NCI-H1048 (cell line): Measurements from ENCODE around the gene GPR55.

Experiments used
- DNase-seq: peaks from one replicate; lab custom pipeline; 2025; lab: John Stamatoyannopoulos, UW

The GPR55 gene

GRCh38 chr2:230934231-230935129 lies 9.4 kb upstream of the GPR55 start:
- DNase-seq: no peak

DNA sequence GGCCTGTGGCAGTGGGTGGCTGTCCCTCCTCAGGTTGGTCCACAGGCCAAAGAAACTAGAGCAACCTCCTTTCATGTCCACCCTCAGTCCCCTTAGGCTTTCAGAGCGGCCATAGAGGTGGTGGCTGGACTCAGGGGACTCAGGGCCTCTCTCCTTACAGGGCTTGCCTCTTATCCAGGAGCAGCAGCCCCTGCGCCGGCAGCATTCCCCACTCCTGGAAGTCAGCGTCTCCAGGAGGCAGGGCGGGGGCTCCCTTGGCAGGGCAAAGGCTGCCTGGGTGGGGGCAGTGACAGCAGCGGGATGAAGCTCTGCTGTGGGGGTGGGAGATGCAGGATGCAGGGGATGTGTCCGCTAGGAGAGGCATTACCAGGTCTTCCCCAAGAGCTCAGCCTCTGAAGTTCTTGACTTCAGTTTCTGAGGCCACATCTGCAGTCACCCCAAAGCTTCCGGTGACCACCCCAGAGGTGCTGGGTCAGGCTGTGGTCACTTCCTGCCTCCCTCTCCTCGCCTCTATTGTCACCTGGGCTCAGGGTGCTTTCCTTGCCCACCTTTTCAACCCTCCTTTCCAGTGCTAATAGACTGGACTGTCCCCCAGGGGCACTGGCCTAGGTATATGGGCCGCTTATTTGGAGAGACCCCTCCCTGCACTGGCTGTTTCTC lies 8.6 kb upstream of the GPR55 start:
- DNase-seq: no peak

GRCh38 chr2:230932556-230933511 lies 7.8 kb upstream of the GPR55 start:
- DNase-seq: no peak

- DNase-seq: no peak
Observed at GRCh38 chr2:230931556-230932231, 6.7 kb upstream of the GPR55 start.

DNA sequence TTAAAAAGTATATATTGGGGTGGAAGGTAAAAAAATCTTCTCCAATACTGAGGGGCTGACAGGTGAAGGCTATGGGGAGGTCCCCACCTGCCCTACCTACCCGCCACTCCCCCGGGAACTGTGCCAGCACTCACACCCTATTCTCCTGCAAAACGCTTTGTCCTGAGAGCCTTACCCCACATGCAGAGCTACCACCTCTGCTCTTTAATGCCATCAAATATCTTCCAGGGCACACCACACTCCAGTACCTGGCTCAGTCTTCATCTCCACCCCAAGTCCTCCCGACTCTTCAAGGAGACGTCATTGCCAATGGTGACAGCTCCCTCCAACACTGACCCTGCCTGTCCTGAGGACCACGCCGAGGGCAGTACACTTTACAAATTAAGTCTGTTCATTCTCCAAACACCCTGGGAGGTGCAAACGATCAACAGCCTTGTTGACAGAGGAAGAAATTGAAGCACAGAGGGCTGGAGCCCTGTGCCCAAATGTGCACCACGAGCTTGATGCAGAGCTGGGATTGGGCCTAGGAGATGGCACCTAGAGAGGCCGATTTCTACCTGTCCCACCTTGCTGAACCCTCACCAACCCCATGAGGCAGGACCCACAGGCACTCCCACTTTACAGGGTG lies 6.0 kb upstream of the GPR55 start:
- DNase-seq: no peak

DNA sequence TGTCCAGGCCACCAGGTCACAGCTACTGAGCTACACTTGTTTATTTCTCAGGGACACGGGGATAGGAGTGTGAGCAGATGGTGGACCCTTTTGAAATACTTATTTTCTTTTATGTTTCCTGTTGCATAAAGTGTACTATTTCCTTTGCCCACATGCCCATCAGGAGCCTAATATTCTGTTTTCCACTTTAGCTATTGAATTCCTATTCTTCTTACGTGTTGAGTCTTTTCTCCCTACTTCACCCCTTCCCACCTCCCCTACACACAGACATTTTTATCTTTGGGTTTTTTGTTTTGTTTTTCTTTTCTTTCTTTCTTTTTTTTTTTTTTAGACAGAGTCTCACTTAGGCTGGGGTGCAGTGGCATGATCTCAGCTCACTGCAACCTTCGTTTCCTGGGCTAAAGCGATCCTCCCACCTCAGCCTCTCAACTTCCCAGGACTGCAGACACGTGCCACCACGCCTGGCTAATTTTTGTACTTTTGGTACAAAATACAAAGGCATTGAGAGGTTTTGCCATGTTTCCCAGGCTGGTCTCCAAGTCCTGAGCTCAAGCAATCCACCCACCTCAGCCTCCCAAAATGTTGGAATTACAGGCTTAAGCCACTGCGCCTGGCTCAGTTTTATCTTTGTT lies 5.2 kb upstream of the GPR55 start:
- no peak for DNase-seq

DNA sequence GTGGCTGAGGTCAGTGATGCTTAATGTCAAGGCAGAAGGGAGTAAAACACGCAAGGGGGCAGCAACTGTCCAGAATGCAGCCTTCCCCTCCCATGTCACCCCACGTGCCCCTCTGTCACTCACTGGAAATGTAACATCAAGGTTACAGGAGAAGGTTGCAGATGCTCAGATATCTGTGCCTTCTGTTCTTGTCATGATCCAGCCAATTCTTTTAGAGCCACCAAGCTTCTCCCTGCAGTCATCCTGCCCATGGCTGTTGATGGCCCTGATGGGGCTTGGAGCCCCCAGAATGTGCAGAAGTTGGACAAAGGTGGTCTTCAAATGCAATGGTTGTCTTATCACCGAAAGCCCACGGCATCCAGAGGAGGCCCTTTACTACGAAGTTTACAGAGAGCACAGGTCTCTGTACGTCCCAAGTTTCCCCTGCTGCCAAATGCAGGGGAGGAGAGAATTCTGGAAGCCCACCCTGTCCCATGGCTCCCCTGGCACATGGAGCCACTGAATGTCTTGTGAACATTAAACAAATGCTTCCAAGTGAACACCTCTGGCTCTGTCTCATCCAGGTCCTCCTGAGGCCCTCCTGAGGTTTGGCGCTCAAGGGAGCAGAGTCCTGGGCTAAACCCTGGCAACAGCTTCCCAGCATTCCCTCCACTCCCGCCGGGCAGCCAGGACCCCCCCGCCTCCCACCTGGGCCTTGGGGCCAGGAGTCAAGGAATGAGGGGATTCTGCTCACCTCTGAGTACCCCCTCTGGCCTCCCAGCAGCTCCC lies 4.5 kb upstream of the GPR55 start:
- no peak for DNase-seq

DNA sequence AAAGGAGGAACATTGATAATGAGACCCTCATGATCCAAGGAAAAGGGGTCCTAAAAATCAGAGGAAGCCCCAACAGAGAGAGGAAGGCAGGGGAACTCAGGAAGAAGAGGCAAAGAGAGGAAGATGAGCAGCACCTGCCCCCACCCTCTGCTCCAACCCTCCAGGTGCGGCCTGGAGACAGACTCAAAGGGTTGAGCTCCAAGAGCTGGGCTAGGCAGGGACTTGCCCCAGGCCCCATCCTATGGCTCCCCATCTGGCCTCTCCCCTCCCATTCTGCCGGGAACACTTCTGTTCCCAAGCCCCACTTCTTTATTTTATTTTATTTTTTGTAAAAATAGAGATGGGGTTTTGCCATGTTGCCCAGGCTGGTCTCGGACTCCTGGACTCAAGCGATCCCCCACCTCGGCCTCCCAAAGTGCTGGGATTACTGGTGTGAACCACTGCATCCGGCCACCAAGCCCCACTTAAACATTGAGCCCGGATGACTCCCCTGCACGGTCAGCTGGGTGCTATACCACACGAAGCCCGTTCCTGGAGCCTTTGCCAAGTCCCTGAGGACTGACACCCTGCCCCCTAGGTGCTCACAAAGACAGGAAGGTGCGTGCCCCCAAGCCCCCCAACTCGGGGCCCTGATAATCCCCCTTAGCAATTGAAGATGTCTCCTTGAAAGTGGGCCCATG lies 3.8 kb upstream of the GPR55 start:
- DNase-seq: no peak

GRCh38 chr2:230927711-230928341 lies 2.8 kb upstream of the GPR55 start:
- DNase-seq: no peak

DNA sequence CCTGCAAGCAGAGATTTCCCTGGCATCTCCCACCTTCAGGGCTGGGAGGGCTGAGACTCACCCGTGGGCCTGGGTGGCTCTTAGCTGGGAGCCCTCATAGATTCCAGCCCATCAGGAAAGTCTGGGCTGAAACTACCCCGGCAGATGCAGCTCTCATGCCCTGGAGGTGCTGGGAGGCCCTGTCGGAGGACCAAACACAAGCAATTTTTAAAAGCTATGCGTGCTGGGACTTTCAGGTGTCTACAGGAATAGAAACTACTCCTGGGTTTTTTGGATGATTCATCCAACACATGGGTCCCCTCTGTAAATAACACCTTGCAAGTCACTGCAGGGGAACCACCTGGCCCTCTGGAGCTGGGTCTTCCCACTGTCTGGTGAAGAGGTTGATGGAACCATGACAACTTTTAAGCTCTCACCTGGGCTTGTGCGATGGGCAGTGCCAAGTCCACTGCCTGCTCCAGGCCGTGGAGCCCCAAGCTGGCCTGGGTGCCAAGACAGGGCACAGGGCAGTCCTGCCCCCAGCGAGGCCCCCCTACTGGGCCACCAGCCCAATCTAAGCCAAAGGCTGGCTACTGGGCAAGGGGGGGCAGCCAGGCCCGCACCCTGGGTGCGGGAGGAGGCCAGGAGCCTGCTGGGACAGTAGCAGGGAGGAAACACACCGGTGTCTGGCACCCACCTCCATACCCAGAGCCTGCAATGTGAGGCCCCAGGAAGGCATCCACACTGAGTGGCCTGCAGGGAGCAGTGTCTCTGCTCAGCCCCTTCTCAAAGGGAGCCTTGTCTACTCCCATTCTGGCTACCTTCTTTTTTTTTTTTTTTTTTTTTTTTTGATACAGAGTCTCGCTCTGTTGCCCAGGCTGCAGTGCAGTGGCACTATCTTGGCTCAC lies 1.1 kb upstream of the GPR55 start:
- no peak for DNase-seq

DNA sequence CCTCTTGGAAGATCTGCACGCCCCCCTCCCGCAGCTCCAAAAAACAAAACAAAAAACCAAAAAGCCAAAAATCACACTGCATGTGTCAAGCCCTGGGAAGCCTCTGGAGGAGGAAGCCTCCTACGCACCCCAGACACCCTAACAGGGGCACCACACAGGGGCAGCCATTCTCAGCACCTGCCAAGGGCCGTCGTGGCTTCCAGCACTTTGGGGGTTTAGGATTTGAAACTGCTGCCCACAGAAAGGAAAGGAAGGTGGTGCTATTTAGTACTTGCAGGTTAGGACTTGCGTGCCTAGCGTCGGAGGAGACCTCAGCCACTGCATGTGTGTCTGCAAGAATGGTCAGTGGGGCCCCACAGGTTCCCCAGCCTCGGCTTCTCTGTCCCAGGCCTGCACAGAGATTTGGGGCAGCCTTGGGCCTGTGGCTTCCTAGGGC lies 419 bp upstream of the GPR55 start:
- no peak for DNase-seq

DNA sequence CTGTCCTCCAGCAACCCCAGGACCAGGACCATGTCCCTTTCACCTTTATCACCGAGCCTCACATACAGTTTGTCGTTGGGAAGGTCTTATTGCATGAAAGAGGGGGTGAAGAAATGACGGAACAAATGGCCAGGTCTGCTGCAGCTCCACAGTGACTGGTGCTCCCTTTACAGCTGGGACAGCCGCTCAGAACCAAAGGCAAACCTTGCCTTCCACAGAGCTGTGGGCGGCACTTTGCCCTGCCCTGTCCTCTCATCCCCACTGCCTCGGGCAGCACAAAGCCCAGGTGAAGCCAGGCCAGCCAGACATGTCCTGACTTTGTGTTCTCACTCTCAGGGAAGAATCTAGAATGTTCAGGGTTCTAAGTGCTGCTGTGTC lies 961 bp downstream of the GPR55 start:
- no peak for DNase-seq

GRCh38 chr2:230922951-230923717 lies 1.9 kb downstream of the GPR55 start:
- DNase-seq: no peak

- no peak for DNase-seq
Observed at GRCh38 chr2:230921806-230922595, 3.0 kb downstream of the GPR55 start.

GRCh38 chr2:230920167-230920566 lies 4.9 kb downstream of the GPR55 start:
- DNase-seq: no peak

GRCh38 chr2:230919681-230920080 lies 5.4 kb downstream of the GPR55 start:
- no peak for DNase-seq
